Measurements from ENCODE around the gene OR10T2.
"Not testable (repeated sequence)": the region's sequence is repeated elsewhere in the genome, so short reads cannot be mapped to it uniquely, and the experiment has no call there.

The OR10T2 gene

GRCh38 chr1:158362941-158363340 lies 36.3 kb downstream of the OR10T2 start:
- TF ChIP-seq PAX5 (IDR thresholded peaks at IDR 0.05; ENCODE audit: insufficient read depth, low read length, severe bottlenecking) (no peak), POLR2A (IDR thresholded peaks at IDR 0.05; ENCODE audit: low read depth, low read length) (no peak), POLR2AphosphoS5 (IDR thresholded peaks at IDR 0.05; ENCODE audit: low read depth, low read length) (no peak), SPI1 (IDR thresholded peaks at IDR 0.05; ENCODE audit: low read depth, low read length) (no peak), POU2F2 (IDR thresholded peaks at IDR 0.05; ENCODE audit: low read depth, low read length) (no peak), TAF1 (IDR thresholded peaks at IDR 0.05; ENCODE audit: low read depth, low read length) (no peak)
- FAIRE-seq = no peak

DNA sequence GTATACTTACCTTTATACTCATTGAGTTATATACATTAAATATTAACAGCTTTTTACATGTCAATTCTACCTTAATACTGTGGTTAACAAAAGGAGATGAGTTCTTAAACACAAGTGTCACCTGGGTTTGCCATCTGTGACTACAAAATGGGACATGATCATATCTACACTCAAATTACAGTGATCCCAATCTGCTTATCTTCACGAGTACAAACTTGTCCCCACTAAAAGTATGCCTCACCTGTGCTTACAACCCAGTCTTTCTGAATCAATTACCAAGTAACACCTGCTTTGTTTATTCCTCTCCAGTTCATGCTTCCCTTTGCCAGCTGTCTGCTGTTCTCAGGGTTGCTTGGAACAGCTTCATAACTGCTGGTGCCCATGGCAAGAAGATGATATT lies 36.8 kb downstream of the OR10T2 start:
- no peak for DNase-seq (ENCODE audit: insufficient read length, low spot score)

More at GRCh38 chr1:158362941-158363340, 36.3 kb downstream of the OR10T2 start:
- DNase-seq (ENCODE audit: insufficient read length, low spot score) = no peak

GRCh38 chr1:158357441-158357840 lies 41.8 kb downstream of the OR10T2 start:
- DNase-seq (ENCODE audit: insufficient read length, low spot score) (no peak), FAIRE-seq (no peak)
- TF ChIP-seq SPI1 (IDR thresholded peaks at IDR 0.05; ENCODE audit: low read depth, low read length) (no peak), TAF1 (IDR thresholded peaks at IDR 0.05; ENCODE audit: low read depth, low read length) (no peak), POLR2AphosphoS5 (IDR thresholded peaks at IDR 0.05; ENCODE audit: low read depth, low read length) (no peak), POU2F2 (IDR thresholded peaks at IDR 0.05; ENCODE audit: low read depth, low read length) (no peak), POLR2A (IDR thresholded peaks at IDR 0.05; ENCODE audit: low read depth, low read length) (no peak), PAX5 (IDR thresholded peaks at IDR 0.05; ENCODE audit: insufficient read depth, low read length, severe bottlenecking) (no peak)

More for the DNA sequence above, 36.8 kb downstream of the OR10T2 start:
- FAIRE-seq = no peak
- TF ChIP-seq SPI1 (IDR thresholded peaks at IDR 0.05; ENCODE audit: low read depth, low read length) (no peak), PAX5 (IDR thresholded peaks at IDR 0.05; ENCODE audit: insufficient read depth, low read length, severe bottlenecking) (no peak), POLR2AphosphoS5 (IDR thresholded peaks at IDR 0.05; ENCODE audit: low read depth, low read length) (no peak), TAF1 (IDR thresholded peaks at IDR 0.05; ENCODE audit: low read depth, low read length) (no peak), POU2F2 (IDR thresholded peaks at IDR 0.05; ENCODE audit: low read depth, low read length) (no peak), POLR2A (IDR thresholded peaks at IDR 0.05; ENCODE audit: low read depth, low read length) (no peak)

DNA sequence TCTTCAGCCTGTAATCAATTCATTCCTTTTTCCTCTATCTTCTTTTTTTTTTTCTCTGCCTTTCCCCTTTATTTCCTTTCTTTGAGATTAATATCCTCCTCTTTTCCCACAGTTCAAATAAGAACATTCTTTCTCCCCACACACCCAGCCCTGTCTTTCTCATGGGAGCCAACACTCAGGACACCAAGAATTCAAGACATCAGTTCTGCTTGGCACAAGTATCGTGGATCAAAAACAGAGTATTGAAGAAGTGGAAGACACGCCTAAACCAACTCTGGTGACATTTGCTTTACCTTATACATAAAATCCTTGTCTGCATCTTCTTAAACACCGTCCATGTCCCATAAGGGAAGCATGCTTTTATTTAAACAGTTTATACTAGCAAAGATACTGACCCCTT lies 42.6 kb downstream of the OR10T2 start:
- no peak for DNase-seq (ENCODE audit: insufficient read length, low spot score)
- FAIRE-seq = no peak
- no peak for TF ChIP-seq POU2F2 (IDR thresholded peaks at IDR 0.05; ENCODE audit: low read depth, low read length)

GRCh38 chr1:158355773-158356285 lies 43.4 kb downstream of the OR10T2 start:
- TF ChIP-seq POU2F2 (IDR thresholded peaks at IDR 0.05; ENCODE audit: low read depth, low read length) = no peak
- no peak for TF ChIP-seq PAX5 (IDR thresholded peaks at IDR 0.05; ENCODE audit: insufficient read depth, low read length, severe bottlenecking)
- no peak for TF ChIP-seq POLR2A (IDR thresholded peaks at IDR 0.05; ENCODE audit: low read depth, low read length)
- TF ChIP-seq SPI1 (IDR thresholded peaks at IDR 0.05; ENCODE audit: low read depth, low read length) = no peak
- TF ChIP-seq POLR2AphosphoS5 (IDR thresholded peaks at IDR 0.05; ENCODE audit: low read depth, low read length) = no peak
- FAIRE-seq = no peak
- DNase-seq (ENCODE audit: insufficient read length, low spot score) = no peak

GRCh38 chr1:158354255-158354654 lies 45.0 kb downstream of the OR10T2 start:
- DNase-seq (ENCODE audit: insufficient read length, low spot score) (no peak), FAIRE-seq (no peak)
- TF ChIP-seq SPI1 (IDR thresholded peaks at IDR 0.05; ENCODE audit: low read depth, low read length) (no peak), TAF1 (IDR thresholded peaks at IDR 0.05; ENCODE audit: low read depth, low read length) (no peak), POU2F2 (IDR thresholded peaks at IDR 0.05; ENCODE audit: low read depth, low read length) (no peak)

- peak; percentile 20 for FAIRE-seq
- no peak for DNase-seq (ENCODE audit: insufficient read length, low spot score)
Measured at GRCh38 chr1:158353303-158354075, 45.8 kb downstream of the OR10T2 start, which contains the start of gene CD1E. Gene CD1E, plus strand, starts transcription at chr1:158353894. Its CDS starts 95 bp downstream, at chr1:158353989.

DNA sequence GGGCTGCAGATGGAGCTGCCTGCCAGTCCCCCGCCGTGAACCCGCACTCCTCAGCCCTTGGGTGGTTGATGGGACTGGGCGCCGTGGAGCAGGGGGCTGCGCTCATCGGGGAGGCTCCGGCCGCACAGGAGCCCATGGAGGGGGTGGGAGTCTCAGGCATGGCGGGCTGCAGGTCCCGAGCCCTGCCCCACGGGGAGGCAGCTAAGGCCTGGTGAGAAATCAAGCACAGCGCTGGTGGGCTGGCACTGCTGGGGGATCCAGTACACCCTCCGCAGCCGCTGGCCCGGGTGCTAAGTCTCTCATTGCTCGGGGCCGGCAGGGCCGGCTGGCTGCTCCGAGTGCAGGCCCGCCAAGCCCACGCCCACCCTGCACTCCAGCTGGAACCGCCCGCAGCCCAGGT lies 50.3 kb downstream of the OR10T2 start:
- not testable (repeated sequence) for DNase-seq (ENCODE audit: insufficient read length, low spot score); FAIRE-seq

More at GRCh38 chr1:158353303-158354075, 45.8 kb downstream of the OR10T2 start, which contains the start of gene CD1E:
- TF ChIP-seq POLR2A (IDR thresholded peaks at IDR 0.05; ENCODE audit: low read depth, low read length) = no peak
- peak; percentile 82 for TF ChIP-seq SPI1 (IDR thresholded peaks at IDR 0.05; ENCODE audit: low read depth, low read length)

Measured in GM12891 (cell line).